Right lobe of liver (tissue), 6 donors: ENCODE data around the gene S100A1. TPM values are rescaled to one million over a fixed set of nuclear protein-coding genes. Genes with fewer than 3 reads are reported as not detected.
A peak's percentile ranks its signal among the peaks of the same experiment; 100 is the strongest.

Experiments
- ATAC-seq, 4 donors: fragments of 200-7000 bp; cut with Tn5 transposase; one replicate each; pipeline ENCODE4 v1.9.1; 2020; ENCODE audit warnings: mild to moderate bottlenecking in 4 of 4, moderate library complexity in 4 of 4
- DNase-seq, 3 donors: peaks; one replicate each; pipeline ENCODE4 v3.0.0-alpha.2; 2020
- H3K27ac ChIP-seq, 3 donors: fragments of 200-600 bp; one replicate each; pipeline ENCODE4 v1.8.0; 2022
- H3K27me3 ChIP-seq, 2 donors: fragments of 200-600 bp; one replicate each; pipeline ENCODE4 v1.8.0; 2022
- H3K36me3 ChIP-seq, 4 donors: fragments of 200-600 bp; sonication (generic) in 1 of 4; one replicate each; pipeline versions ENCODE4 v1.5.1 to v1.8.0; 2017 to 2022; ENCODE audit warnings: control low read depth in 1 of 4
- H3K4me1 ChIP-seq, 4 donors: fragments of 200-600 bp; sonication (generic) in 1 of 4; one replicate each; pipeline versions ENCODE4 v1.5.1 to v1.8.0; 2017 to 2022; ENCODE audit warnings: control low read depth in 1 of 4
- H3K4me3 ChIP-seq, 3 donors: fragments of 200-600 bp; one replicate each; pipeline ENCODE4 v1.8.0; 2022
- H3K9me3 ChIP-seq, 4 donors: fragments of 200-600 bp; sonication (generic) in 1 of 4; one replicate each; pipeline versions ENCODE4 v1.5.1 to v1.8.0; 2017 to 2022; ENCODE audit warnings: control low read depth in 1 of 4
- CTCF ChIP-seq, 4 donors: fragments of 200-600 bp in 3 of 4; fragments of 450-650 bp in 1 of 4; IDR thresholded peaks; one replicate each; pipeline versions ENCODE4 v1.5.1 to v1.8.0; 2016 to 2022; ENCODE audit warnings: antibody characterized with exemption in 4 of 4, mild to moderate bottlenecking in 2 of 4
- POLR2A ChIP-seq: fragments of 450-650 bp; IDR thresholded peaks from one replicate; pipeline ENCODE4 v1.6.1; 2017; ENCODE audit warnings: antibody characterized with exemption, mild to moderate bottlenecking
- WGBS: methylation state at CpG from one replicate; pipeline ENCODE4 v1.1.6; 2018; ENCODE audit warnings: low coverage, low lambda C conversion rate; ENCODE audit not compliant: insufficient coverage; ENCODE audit errors: missing lambda C conversion rate; 5-methylcytosine and 5-hydroxymethylcytosine counted together
- intact Hi-C, 2 donors: fragments of 100-400 bp; cut with DNase I; formaldehyde crosslinking; loops; one replicate each; pipeline versions ENCODE4 v1.11.2 to v1.14.1; 2022
- total RNA-seq, 6 experiments: library from RNA; depleted of rRNA in 2 of 6; stranded (reverse); fragments of >200 nt in 2 of 6; fragmentation: NEBNext Ultra II Directional in 3 of 6; extraction: Animal tissue kit (Norgen Biotek cat#: 25700) in 3 of 6; gene quantifications; one replicate each; pipeline versions ENCODE4 v1.1.0 to v1.2.4, GENCODE V29; 2016 to 2023
- donor health status: DM: no; HTN: yes; CAD: no.
- donor health status: DM: no; HTN: no; CAD: no.
- donor health status: DM: no; HTN: no; CAD: no.
- donor health status: DM: no; HTN: yes; CAD: no.
- donor health status: DM: no; HTN: yes; CAD: no.

The S100A1 gene
- total RNA-seq, 6 experiments from 2014 or later: 0.40 to 2.1 (median 1.0) TPM

- Histone ChIP-seq H3K27me3 (no peaks in the 10 kb centered on the region), H3K4me1 (no peaks in the 10 kb centered on the region), H3K27ac (no peak overlapping the region), H3K4me3 (no peak overlapping the region), H3K9me3 (no peaks in the 10 kb centered on the region), H3K36me3 (no peaks in the 10 kb centered on the region)
- TF ChIP-seq CTCF (IDR thresholded peaks at IDR 0.05) (no peak), POLR2A (no peak)
- 89% methylated on average over 7 of the region's 7 CpGs for WGBS
- intact Hi-C loops: no loop called here
- no peak for DNase-seq
- ATAC-seq: no peak
Measured at GRCh38 chr1:153599847-153600246, 28.4 kb upstream of the S100A1 start.

- ATAC-seq: no peak
- Histone ChIP-seq H3K9me3 (no peaks in the 10 kb centered on the region), H3K27me3 (no peaks in the 10 kb centered on the region), H3K4me3 (no peak overlapping the region), H3K36me3 (peaks cover 0 to 14% (median 5%) of the 10 kb centered on the region in 4 donors), H3K27ac (no peak overlapping the region), H3K4me1 (no peaks in the 10 kb centered on the region)
- intact Hi-C loops: no loop called here
- WGBS: 82% methylated on average over 6 of the region's 6 CpGs
- no peak for DNase-seq
- TF ChIP-seq CTCF (IDR thresholded peaks at IDR 0.05) (no peak), POLR2A (no peak)
Measured at GRCh38 chr1:153602749-153603148, 25.5 kb upstream of the S100A1 start.

- DNase-seq (no peak), ATAC-seq (no peak)
- TF ChIP-seq POLR2A (no peak), CTCF (IDR thresholded peaks at IDR 0.05) (no peak)
- 96% methylated on average over 8 of the region's 11 CpGs for WGBS
- no peaks in the 10 kb centered on the region for H3K9me3 ChIP-seq
- peaks cover 0 to 23% (median 10%) of the 10 kb centered on the region in 4 donors for H3K4me1 ChIP-seq
- no peak overlapping the region for H3K27ac ChIP-seq
- peaks cover 0 to 14% (median 5%) of the 10 kb centered on the region in 4 donors for H3K36me3 ChIP-seq
- intact Hi-C loops: no loop called here
- no peaks in the 10 kb centered on the region for H3K27me3 ChIP-seq
- H3K4me3 ChIP-seq: no peak overlapping the region
Measured at GRCh38 chr1:153606194-153606593, 22.0 kb upstream of the S100A1 start.

GRCh38 chr1:153607381-153607780 lies 20.9 kb upstream of the S100A1 start:
- peak overlapping the region in 1 of 3 donors; percentile 36 for H3K4me3 ChIP-seq
- WGBS: no CpG with 5 or more reads among the region's 8 CpGs

More at GRCh38 chr1:153607381-153607780, 20.9 kb upstream of the S100A1 start:
- ATAC-seq (no peak), DNase-seq (no peak)
- intact Hi-C loops: no loop called here
- Histone ChIP-seq H3K4me1 (peaks cover 0 to 23% (median 10%) of the 10 kb centered on the region in 4 donors), H3K27me3 (no peaks in the 10 kb centered on the region), H3K36me3 (peaks cover 0 to 14% (median 5%) of the 10 kb centered on the region in 4 donors), H3K9me3 (no peaks in the 10 kb centered on the region), H3K27ac (no peak overlapping the region)
- no peak for TF ChIP-seq CTCF (IDR thresholded peaks at IDR 0.05)
- TF ChIP-seq POLR2A: no peak
